Measurements from ENCODE around the gene FHOD1.

- no peak for TF ChIP-seq POLR2A (IDR thresholded peaks at IDR 0.05)
- TF ChIP-seq, protein P1, sequence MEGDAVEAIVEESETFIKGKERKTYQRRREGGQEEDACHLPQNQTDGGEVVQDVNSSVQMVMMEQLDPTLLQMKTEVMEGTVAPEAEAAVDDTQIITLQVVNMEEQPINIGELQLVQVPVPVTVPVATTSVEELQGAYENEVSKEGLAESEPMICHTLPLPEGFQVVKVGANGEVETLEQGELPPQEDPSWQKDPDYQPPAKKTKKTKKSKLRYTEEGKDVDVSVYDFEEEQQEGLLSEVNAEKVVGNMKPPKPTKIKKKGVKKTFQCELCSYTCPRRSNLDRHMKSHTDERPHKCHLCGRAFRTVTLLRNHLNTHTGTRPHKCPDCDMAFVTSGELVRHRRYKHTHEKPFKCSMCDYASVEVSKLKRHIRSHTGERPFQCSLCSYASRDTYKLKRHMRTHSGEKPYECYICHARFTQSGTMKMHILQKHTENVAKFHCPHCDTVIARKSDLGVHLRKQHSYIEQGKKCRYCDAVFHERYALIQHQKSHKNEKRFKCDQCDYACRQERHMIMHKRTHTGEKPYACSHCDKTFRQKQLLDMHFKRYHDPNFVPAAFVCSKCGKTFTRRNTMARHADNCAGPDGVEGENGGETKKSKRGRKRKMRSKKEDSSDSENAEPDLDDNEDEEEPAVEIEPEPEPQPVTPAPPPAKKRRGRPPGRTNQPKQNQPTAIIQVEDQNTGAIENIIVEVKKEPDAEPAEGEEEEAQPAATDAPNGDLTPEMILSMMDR (IDR thresholded peaks at IDR 0.05): no peak
- TF ChIP-seq POLR2AphosphoS5 (IDR thresholded peaks at IDR 0.05; ENCODE audit: insufficient read depth in 1 of 2, low read depth in 1 of 2): no peak
Observed at GRCh38 chr16:67202426-67202825, 44.9 kb downstream of the FHOD1 start.

All from vagina (tissue), 2 donors.